HG02981 (cell line): Measurements from ENCODE around the gene ZNF471.

Experiments
- ATAC-seq: cut with Tn5 transposase; IDR thresholded peaks from one replicate; pipeline ENCODE4 v1.9.1; 2021; ENCODE audit warnings: mild to moderate bottlenecking, moderate library complexity; ENCODE audit not compliant: unreplicated experiment

Gene ZNF471

DNA sequence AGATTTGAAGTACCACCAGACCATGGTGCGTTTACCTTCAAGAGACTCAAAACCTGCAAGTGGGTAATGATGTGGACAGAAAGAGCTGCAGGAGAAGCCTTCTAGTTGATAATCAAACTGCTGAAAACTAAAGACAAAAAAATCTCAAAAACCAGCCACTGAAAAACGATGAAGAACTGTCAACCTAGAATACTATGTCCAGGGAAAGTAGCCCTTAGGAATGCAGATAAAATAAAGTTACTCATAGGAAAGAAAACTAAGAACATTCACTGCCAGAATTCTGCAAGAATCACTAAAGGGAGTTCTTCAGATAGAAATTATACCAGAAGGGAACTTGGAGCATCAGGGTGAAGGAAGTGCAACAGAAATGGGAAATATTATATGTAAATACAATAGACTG is 64.9 kb downstream of the ZNF471 start:
- no peak for ATAC-seq

DNA sequence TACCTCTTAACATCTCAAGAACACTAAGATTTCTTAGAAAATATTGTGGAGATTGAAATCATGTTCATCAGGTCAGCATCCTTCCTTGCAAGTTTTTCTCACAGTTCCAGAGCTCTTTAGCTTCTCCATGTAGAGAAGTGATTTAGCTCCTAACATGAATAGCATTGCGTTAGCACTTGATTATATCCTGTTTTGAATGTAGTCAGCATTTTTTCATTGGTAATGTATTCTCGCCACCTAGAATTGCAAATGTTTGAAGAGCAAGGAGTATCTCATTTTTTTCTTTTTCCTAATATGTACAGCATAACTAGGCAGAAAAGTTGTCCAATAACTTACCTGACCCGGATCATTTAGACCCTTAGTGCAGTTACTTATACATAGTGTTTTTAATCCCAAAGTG is 66.3 kb downstream of the ZNF471 start:
- ATAC-seq: no peak

DNA sequence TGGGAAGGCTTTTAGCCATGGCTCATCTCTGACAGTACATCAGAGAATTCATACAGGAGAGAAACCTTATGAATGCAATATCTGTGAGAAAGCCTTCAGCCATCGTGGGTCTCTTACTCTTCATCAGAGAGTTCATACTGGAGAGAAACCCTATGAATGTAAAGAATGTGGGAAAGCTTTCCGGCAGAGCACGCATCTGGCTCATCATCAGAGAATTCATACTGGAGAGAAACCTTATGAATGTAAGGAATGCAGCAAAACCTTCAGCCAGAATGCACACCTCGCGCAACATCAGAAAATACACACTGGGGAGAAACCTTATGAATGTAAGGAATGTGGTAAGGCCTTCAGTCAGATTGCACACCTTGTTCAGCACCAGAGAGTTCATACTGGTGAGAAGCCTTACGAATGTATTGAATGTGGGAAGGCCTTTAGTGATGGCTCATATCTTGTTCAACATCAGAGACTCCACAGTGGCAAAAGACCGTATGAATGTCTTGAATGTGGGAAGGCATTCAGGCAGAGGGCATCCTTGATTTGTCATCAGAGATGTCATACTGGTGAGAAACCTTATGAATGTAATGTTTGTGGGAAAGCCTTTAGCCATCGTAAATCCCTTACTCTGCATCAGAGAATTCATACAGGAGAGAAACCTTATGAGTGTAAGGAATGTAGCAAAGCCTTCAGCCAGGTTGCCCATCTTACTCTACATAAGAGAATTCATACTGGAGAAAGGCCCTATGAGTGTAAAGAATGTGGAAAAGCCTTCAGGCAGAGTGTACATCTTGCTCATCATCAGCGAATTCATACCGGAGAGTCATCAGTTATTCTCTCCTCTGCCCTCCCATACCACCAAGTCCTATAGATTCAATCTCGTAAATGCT is 70.3 kb downstream of the ZNF471 start:
- ATAC-seq: no peak
